GM12864 (cell line): ENCODE data around the gene GPR143.

Experiments used
- DNase-seq: peaks from one replicate; pipeline ENCODE4 v3.0.0-alpha.2; 2011; ENCODE audit warnings: low read depth
- H3K4me3 ChIP-seq: 2 replicates; pipeline ENCODE4 v1.5.1; 2011; ENCODE audit warnings: mild to moderate bottlenecking, low read depth, low read length, control low read depth
- TF ChIP-seq, protein P1 (sequence below): IDR thresholded peaks from 2 replicates; pipeline ENCODE4 v1.5.1; 2011; ENCODE audit warnings: low read depth, mild to moderate bottlenecking, moderate library complexity, low read length, control low read depth, inconsistent platforms; ENCODE audit errors: missing control alignments

GPR143 gene

DNA sequence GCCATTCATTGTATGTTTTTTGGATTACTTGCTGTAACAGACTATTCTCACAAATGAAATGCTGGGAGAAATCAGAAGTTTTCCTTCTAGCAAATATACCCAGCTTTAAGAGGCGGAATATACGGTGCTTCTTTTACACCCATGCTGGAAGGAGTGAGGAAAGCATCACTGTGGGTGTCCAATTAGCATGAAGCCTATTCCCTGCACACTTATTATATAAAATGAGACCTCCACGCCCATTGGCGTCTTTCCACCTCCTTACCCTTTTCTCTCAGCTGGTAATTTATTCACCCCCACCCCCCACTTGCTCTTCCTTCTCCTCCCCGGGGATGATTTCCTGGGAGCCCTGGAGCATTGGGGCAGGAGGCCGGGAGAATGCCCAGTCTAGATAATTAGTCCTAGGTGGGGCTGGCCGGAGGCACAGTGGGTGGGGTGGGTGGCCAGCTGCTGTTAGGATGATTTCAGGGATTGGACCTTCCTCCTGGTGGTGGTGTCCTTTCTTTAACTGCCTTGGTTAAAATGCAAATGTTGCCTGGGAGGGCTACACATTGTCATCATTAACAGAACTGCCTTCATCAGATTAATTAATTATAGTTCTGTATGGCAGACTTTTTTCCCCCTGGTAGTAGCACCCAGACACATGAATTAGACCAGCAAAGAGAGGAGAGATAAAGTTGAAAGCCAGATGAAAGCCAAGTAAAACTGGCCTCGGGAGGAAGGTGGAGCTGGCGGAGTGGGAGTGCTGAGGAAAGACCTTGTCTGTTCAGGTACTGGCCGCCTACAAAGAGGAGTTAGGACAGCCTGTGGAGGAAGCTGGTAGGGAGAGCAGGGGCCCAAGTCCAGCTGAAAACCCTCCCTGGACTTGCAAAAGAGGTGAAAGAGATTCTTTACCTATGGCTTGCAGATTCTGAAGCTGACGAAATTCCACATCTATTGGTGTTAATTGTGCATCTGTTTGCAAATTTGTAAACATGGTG is 32.0 kb upstream of the GPR143 start:
- no peak for DNase-seq
- TF ChIP-seq, protein P1, sequence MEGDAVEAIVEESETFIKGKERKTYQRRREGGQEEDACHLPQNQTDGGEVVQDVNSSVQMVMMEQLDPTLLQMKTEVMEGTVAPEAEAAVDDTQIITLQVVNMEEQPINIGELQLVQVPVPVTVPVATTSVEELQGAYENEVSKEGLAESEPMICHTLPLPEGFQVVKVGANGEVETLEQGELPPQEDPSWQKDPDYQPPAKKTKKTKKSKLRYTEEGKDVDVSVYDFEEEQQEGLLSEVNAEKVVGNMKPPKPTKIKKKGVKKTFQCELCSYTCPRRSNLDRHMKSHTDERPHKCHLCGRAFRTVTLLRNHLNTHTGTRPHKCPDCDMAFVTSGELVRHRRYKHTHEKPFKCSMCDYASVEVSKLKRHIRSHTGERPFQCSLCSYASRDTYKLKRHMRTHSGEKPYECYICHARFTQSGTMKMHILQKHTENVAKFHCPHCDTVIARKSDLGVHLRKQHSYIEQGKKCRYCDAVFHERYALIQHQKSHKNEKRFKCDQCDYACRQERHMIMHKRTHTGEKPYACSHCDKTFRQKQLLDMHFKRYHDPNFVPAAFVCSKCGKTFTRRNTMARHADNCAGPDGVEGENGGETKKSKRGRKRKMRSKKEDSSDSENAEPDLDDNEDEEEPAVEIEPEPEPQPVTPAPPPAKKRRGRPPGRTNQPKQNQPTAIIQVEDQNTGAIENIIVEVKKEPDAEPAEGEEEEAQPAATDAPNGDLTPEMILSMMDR = no peak
- no peak overlapping the region for H3K4me3 ChIP-seq

DNA sequence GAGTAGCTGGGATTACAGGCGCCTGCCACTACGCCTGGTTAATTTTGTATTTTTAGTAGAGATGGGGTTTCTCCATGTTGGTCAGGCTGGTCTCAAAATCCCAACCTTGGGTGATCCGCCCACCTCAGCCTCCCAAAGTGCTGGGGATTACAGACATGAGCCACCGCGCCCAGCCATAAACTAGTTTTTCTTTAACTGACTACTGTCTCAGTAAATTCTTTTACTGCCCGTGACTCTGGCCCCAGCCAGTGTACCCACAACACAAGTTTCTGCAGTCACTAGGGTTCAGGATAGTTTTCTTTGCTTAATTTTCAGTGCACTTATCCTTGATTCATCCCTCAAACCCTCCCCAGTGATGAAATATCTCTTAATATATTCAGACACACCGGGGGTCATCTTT is 28.8 kb upstream of the GPR143 start:
- TF ChIP-seq, protein P1 = no peak
- no peak for DNase-seq
- H3K4me3 ChIP-seq = no peak overlapping the region

DNA sequence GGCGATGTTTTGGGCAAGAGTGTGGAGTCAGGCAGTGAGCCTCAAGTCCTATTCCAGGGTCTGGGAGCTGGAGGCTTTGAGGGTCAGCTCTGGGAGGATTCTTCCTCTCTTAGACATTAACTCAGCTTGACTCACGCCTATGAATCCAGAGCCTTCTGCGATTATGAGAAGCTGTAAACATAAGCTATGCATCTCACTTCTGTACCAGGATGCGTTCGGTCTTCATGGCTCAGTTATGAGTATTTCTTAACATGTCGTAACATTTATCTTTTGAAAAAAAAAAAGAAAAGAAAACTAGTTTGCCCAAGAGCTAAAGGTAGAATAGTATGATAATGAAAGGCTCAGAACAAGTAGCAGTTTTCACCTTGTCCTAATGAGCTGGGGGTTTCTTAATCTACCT is 25.2 kb upstream of the GPR143 start:
- TF ChIP-seq, protein P1 = no peak
- DNase-seq = no peak
- H3K4me3 ChIP-seq = no peak overlapping the region

DNA sequence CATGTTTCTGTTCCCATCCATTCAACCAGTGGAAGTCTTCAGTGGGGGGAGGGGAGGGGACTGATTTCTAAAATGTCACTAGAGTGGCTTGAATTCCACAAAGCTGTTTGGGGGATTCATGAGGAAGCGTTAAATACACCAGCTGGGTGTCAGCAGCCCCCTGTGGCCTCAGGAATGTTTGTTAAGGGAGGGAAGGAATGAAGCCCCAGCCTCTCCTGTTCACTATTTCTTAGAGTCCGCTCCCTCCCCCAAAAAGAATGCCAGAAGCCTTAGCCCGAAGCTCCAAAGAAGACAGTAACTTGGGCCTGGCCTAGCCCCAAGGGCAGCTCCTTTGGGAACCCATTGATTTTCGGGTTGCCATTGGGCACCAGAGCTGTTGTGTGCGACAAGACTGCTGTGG is 23.9 kb upstream of the GPR143 start:
- TF ChIP-seq, protein P1 = no peak
- no peak overlapping the region for H3K4me3 ChIP-seq
- no peak for DNase-seq

DNA sequence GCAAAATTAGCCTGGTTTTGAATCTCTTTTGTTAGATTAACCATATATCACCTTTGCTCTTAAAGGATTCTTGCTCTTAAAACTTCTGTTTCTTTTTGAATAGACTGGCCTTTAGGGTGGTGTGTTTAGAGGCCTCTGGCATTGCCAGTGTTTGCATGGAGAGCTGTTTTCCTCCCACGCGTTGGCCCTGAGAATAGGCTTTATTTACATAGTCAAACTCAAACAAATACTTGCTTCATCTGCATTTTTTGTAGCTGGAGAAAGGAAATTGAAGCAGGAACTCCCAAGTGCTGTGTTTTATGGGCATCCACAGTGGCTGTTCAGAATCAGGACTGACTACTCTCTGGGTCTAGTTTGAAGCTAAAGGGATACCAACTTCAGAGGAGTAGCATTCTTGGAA is 23.3 kb upstream of the GPR143 start:
- H3K4me3 ChIP-seq = no peak overlapping the region
- no peak for DNase-seq
- TF ChIP-seq, protein P1 = no peak

DNA sequence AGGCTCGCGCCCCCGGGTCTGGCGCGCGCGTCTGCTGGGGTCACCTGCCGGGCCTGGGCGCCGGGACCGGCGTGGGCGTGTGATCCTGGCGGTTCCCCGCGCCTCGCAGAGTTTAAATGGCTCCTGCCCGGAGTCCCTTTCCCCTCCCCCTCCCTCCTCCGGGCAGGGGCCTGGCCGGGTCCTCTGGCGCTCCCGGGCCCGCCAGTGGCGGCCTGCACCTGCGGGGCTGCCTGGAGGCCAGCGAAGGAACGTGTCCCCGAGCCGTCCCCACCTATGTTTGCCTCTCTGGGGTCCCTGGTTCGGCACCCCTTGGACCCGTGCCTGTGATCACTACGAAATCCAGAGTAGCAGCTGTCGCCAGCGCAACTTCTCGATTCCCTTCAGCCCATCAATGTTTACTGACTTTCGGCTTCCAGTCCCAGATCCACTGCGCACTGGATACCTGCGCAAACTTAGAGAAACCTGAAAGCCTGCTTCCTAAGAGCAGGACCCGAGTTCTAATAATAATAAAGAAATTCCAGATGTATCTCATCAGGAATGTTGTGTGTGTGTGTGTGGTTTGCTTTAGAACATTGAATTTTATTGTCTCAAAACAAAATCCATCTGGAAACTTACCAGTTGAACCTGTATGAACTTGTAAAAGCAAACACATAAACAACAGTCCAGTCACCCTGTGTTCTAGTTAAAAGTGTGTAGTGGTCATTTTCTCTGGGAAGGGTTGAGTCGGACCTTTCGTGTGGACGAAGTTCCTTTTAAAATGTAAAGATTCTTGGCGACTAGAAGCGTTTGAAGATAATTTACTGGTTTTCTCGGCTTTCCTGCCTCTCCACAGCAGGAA is 21.4 kb upstream of the GPR143 start:
- DNase-seq = no peak
- no peak overlapping the region; the same call in 1 of the 2 replicates for H3K4me3 ChIP-seq
- TF ChIP-seq, protein P1 = no peak
